Type B pancreatic cell (in vitro differentiated cells): Measurements from ENCODE around the gene SHROOM3. TPM values are rescaled to one million over a fixed set of nuclear protein-coding genes. Genes with fewer than 3 reads are reported as not detected.

Experiments
- DNase-seq: peaks from one replicate; pipeline ENCODE4 v3.0.0; 2021; ENCODE audit warnings: mixed read lengths; ENCODE audit not compliant: unreplicated experiment; ENCODE audit errors: extremely low spot score
- H3K27ac Mint-ChIP-seq: 2 replicates; pipeline ENCODE4 v1.8.0; 2021; ENCODE audit warnings: mild to moderate bottlenecking, mixed read lengths
- H3K27me3 Mint-ChIP-seq: 2 replicates; pipeline ENCODE4 v1.8.0; 2021; ENCODE audit warnings: mixed read lengths
- H3K36me3 Mint-ChIP-seq: 2 replicates; pipeline ENCODE4 v1.8.0; 2021; ENCODE audit warnings: mixed read lengths
- H3K4me1 Mint-ChIP-seq: one replicate; pipeline ENCODE4 v1.8.0; 2021; ENCODE audit warnings: mixed read lengths; ENCODE audit not compliant: unreplicated experiment
- H3K4me3 Mint-ChIP-seq: 2 replicates; pipeline ENCODE4 v1.8.0; 2021; ENCODE audit warnings: mild to moderate bottlenecking, mixed read lengths
- H3K9me3 Mint-ChIP-seq: 2 replicates; pipeline ENCODE4 v1.8.0; 2021; ENCODE audit warnings: mixed read lengths
- total RNA-seq: library from RNA; stranded (reverse); gene quantifications from 2 replicates; pipeline ENCODE4 v1.2.1, GENCODE V29; 2021; ENCODE audit warnings: low replicate concordance
- TF ChIP-seq, protein P1 (sequence below): fragments of 200-600 bp; sonication (generic); conservative IDR thresholded peaks from 2 replicates; pipeline ENCODE4 v1.5.0; 2021; ENCODE audit warnings: antibody characterized with exemption, mild to moderate bottlenecking

The SHROOM3 gene
- total RNA-seq, 1 donor from 2014 or later, result 38.6 TPM

- H3K36me3 Mint-ChIP-seq, result peaks cover 22% of the 10 kb centered on the region
- DNase-seq, result no peak
- no peak overlapping the region for H3K4me3 Mint-ChIP-seq
- H3K27me3 Mint-ChIP-seq, result no peaks in the 10 kb centered on the region
- peaks cover 33% of the 10 kb centered on the region for H3K4me1 Mint-ChIP-seq
- TF ChIP-seq, protein P1, sequence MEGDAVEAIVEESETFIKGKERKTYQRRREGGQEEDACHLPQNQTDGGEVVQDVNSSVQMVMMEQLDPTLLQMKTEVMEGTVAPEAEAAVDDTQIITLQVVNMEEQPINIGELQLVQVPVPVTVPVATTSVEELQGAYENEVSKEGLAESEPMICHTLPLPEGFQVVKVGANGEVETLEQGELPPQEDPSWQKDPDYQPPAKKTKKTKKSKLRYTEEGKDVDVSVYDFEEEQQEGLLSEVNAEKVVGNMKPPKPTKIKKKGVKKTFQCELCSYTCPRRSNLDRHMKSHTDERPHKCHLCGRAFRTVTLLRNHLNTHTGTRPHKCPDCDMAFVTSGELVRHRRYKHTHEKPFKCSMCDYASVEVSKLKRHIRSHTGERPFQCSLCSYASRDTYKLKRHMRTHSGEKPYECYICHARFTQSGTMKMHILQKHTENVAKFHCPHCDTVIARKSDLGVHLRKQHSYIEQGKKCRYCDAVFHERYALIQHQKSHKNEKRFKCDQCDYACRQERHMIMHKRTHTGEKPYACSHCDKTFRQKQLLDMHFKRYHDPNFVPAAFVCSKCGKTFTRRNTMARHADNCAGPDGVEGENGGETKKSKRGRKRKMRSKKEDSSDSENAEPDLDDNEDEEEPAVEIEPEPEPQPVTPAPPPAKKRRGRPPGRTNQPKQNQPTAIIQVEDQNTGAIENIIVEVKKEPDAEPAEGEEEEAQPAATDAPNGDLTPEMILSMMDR, result no peak
- no peaks in the 10 kb centered on the region for H3K9me3 Mint-ChIP-seq
- peak overlapping the region; percentile 67 for H3K27ac Mint-ChIP-seq
These were observed 274.7 kb downstream of the SHROOM3 start for GRCh38 chr4:76709772-76710090.

- TF ChIP-seq, protein P1, result no peak
- Mint-ChIP-seq H3K36me3 (peaks cover 17% of the 10 kb centered on the region), H3K9me3 (no peaks in the 10 kb centered on the region), H3K27me3 (no peaks in the 10 kb centered on the region), H3K27ac (no peak overlapping the region), H3K4me1 (peaks cover 36% of the 10 kb centered on the region), H3K4me3 (no peak overlapping the region)
- DNase-seq, result no peak
These were observed 277.5 kb downstream of the SHROOM3 start for GRCh38 chr4:76712564-76712963.

DNA sequence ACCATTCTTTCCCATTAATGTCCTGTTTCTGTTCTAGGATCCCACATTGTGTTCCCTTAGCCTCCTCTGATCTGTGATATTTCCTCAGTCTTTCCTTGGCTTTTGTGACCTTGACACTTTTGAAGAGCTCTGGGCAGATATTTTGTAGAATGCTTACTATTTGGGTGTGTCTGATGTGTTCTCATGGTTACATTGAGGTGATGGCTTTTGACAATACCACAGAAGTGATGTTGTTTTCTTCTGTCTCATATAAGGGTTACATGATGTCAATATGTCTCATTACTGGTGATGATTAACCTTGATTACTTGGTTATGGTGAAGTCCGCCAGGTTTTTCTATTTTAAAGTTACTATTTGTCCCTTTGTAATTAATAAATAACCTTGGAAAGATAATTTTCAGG lies 279.2 kb downstream of the SHROOM3 start:
- Mint-ChIP-seq H3K9me3 (no peaks in the 10 kb centered on the region), H3K4me3 (no peak overlapping the region), H3K4me1 (peaks cover 24% of the 10 kb centered on the region), H3K27me3 (no peaks in the 10 kb centered on the region), H3K36me3 (peaks cover 17% of the 10 kb centered on the region), H3K27ac (peak overlapping the region; percentile 3)
- DNase-seq, result no peak
- TF ChIP-seq, protein P1, result no peak

DNA sequence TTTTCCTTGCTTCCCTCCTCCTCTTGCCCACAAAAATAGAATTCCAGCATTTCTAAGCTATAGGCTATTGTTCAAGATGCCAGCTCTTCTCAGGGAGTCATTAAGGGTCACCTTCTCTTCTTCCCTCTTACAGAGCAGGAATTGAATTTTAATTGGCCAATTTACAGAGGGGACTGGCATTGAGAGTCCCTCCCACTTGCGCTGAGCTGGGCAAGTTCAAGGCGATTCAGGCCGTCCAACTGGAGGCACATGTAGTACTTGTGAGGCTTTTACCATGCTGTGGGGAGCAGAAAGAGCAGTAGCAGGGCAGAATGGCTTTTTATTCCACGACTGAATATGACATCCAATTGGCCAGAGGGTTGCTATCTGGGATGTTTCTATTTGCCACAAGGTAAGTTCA lies 281.0 kb downstream of the SHROOM3 start:
- no peak overlapping the region for H3K27ac Mint-ChIP-seq
- DNase-seq, result no peak
- TF ChIP-seq, protein P1, result no peak
- H3K9me3 Mint-ChIP-seq, result no peaks in the 10 kb centered on the region
- peaks cover 17% of the 10 kb centered on the region for H3K4me1 Mint-ChIP-seq
- H3K4me3 Mint-ChIP-seq, result no peak overlapping the region
- no peaks in the 10 kb centered on the region for H3K27me3 Mint-ChIP-seq
- H3K36me3 Mint-ChIP-seq, result peaks cover 9% of the 10 kb centered on the region

GRCh38 chr4:76716658-76717057 lies 281.6 kb downstream of the SHROOM3 start:
- no peak overlapping the region for H3K4me3 Mint-ChIP-seq
- TF ChIP-seq, protein P1, result no peak
- no peak for DNase-seq
- H3K27me3 Mint-ChIP-seq, result no peaks in the 10 kb centered on the region
- no peaks in the 10 kb centered on the region for H3K9me3 Mint-ChIP-seq
- peaks cover 9% of the 10 kb centered on the region for H3K36me3 Mint-ChIP-seq
- peaks cover 17% of the 10 kb centered on the region for H3K4me1 Mint-ChIP-seq
- no peak overlapping the region for H3K27ac Mint-ChIP-seq

GRCh38 chr4:76717431-76717830 lies 282.4 kb downstream of the SHROOM3 start:
- DNase-seq, result no peak
- no peak overlapping the region for H3K4me3 Mint-ChIP-seq
- TF ChIP-seq, protein P1, result no peak
- H3K36me3 Mint-ChIP-seq, result peaks cover 8% of the 10 kb centered on the region
- no peaks in the 10 kb centered on the region for H3K9me3 Mint-ChIP-seq
- no peak overlapping the region for H3K27ac Mint-ChIP-seq
- H3K4me1 Mint-ChIP-seq, result peaks cover 17% of the 10 kb centered on the region
- no peaks in the 10 kb centered on the region for H3K27me3 Mint-ChIP-seq
